Thyroid gland (tissue), 4 donors: ENCODE data around the gene CSK.

ENCODE experiments used
- CTCF ChIP-seq, 6 experiments: fragments of 200-600 bp in 3 of 6; fragments of 450-650 bp in 3 of 6; sonication (generic) in 3 of 6; IDR thresholded peaks; one replicate each; pipeline ENCODE4 v1.5.1; 2016 to 2019; ENCODE audit warnings: antibody characterized with exemption in 6 of 6, mild to moderate bottlenecking in 2 of 6, inconsistent platforms in 1 of 6, moderate library complexity in 1 of 6
- POLR2A ChIP-seq, 2 donors: fragments of 450-650 bp; IDR thresholded peaks; one replicate each; pipeline ENCODE4 v1.6.1; 2017; ENCODE audit warnings: antibody characterized with exemption in 2 of 2, mild to moderate bottlenecking in 2 of 2, moderate library complexity in 1 of 2

- TF ChIP-seq CTCF (IDR thresholded peaks at IDR 0.05) (no peak), POLR2A (IDR thresholded peaks at IDR 0.05) (no peak)
These were observed 27.4 kb downstream of the CSK start for GRCh38 chr15:74809242-74809641.
